HEK293 (cell line): ENCODE results near the gene TNFAIP8.

Experiments
- CTCF ChIA-PET: fragments of 350-600 bp; formaldehyde crosslinking; extraction: SDS; loops from one replicate; lab custom pipeline; 2021; ENCODE audit warnings: antibody characterized with exemption; lab: Yijun Ruan, JAX
- POLR2A ChIA-PET: fragments of 300-600 bp; formaldehyde crosslinking; extraction: SDS; loops from one replicate; lab custom pipeline; 2020; ENCODE audit warnings: antibody characterized with exemption, inconsistent platforms; lab: Yijun Ruan, JAX
- H3K27ac ChIP-seq: fragments of 200-500 bp; sonication (Bioruptor generic); 2 replicates; pipeline ENCODE4 v1.5.1; 2014; ENCODE audit warnings: low read depth, low read length, control low read depth, inconsistent platforms; ENCODE audit errors: extremely low read depth
- H3K36me3 ChIP-seq, 2 experiments: fragments of 200-500 bp in 1 of 2; sonication (Bioruptor generic) in 1 of 2; 1 replicate in 1 of 2; 2 replicates in 1 of 2; pipeline ENCODE4 v1.5.1; 2014 to 2017; ENCODE audit warnings: inconsistent platforms in 2 of 2, low read length in 2 of 2; ENCODE audit not compliant: control insufficient read depth in 2 of 2, insufficient read depth in 1 of 2
- H3K4me1 ChIP-seq: fragments of 200-500 bp; sonication (Bioruptor generic); 2 replicates; pipeline ENCODE4 v1.5.1; 2014; ENCODE audit warnings: mild to moderate bottlenecking, low read length, inconsistent platforms; ENCODE audit not compliant: control insufficient read depth, insufficient read depth
- H3K4me3 ChIP-seq: 2 replicates; pipeline ENCODE4 v1.5.1; 2011; ENCODE audit warnings: low read depth, mild to moderate bottlenecking, control low read depth, low read length, moderate library complexity
- H3K9me3 ChIP-seq: fragments of 200-500 bp; sonication (Bioruptor generic); 2 replicates; pipeline ENCODE4 v1.5.1; 2014; ENCODE audit warnings: low read depth, low read length, inconsistent platforms; ENCODE audit not compliant: control insufficient read depth, insufficient read depth
- EGR2 ChIP-seq: fragments of 450-650 bp; formaldehyde crosslinking; IDR thresholded peaks from 2 replicates; pipeline ENCODE4 v1.5.1; 2016; ENCODE audit warnings: low read depth, missing biosample characterization, missing genetic modification characterization
- GLIS2 ChIP-seq: fragments of 450-650 bp; formaldehyde crosslinking; IDR thresholded peaks from 2 replicates; pipeline ENCODE4 v1.5.1; 2016; ENCODE audit warnings: missing biosample characterization, missing genetic modification characterization
- KLF16 ChIP-seq: fragments of 450-650 bp; formaldehyde crosslinking; IDR thresholded peaks from 2 replicates; pipeline ENCODE4 v1.5.1; 2017; ENCODE audit warnings: missing biosample characterization, missing genetic modification characterization
- KLF17 ChIP-seq: fragments of 450-650 bp; formaldehyde crosslinking; IDR thresholded peaks from 2 replicates; pipeline ENCODE4 v1.5.1; 2016; ENCODE audit warnings: missing biosample characterization, missing genetic modification characterization
- SCRT1 ChIP-seq: fragments of 450-650 bp; formaldehyde crosslinking; IDR thresholded peaks from 2 replicates; pipeline ENCODE4 v1.5.1; 2016; ENCODE audit warnings: missing biosample characterization, missing genetic modification characterization, borderline replicate concordance
- SCRT2 ChIP-seq: fragments of 450-650 bp; formaldehyde crosslinking; IDR thresholded peaks from 2 replicates; pipeline ENCODE4 v1.5.1; 2016; ENCODE audit warnings: missing biosample characterization, missing genetic modification characterization
- ZNF114 ChIP-seq: fragments of 450-650 bp; formaldehyde crosslinking; IDR thresholded peaks from 2 replicates; pipeline ENCODE4 v1.5.0; 2017; ENCODE audit warnings: missing biosample characterization, missing genetic modification characterization
- ZNF223 ChIP-seq: fragments of 450-650 bp; formaldehyde crosslinking; IDR thresholded peaks from 2 replicates; pipeline ENCODE4 v1.5.1; 2016; ENCODE audit warnings: missing biosample characterization, missing genetic modification characterization
- ZNF341 ChIP-seq: fragments of 450-650 bp; formaldehyde crosslinking; IDR thresholded peaks from 2 replicates; pipeline ENCODE4; 2016; ENCODE audit warnings: low read depth, missing biosample characterization, missing genetic modification characterization
- ZNF398 ChIP-seq: fragments of 450-650 bp; formaldehyde crosslinking; IDR thresholded peaks from 2 replicates; pipeline ENCODE4 v1.5.1; 2017; ENCODE audit warnings: missing biosample characterization, missing genetic modification characterization
- ZNF521 ChIP-seq: fragments of 450-650 bp; formaldehyde crosslinking; IDR thresholded peaks from 2 replicates; pipeline ENCODE4 v1.5.1; 2017; ENCODE audit warnings: missing biosample characterization, mild to moderate bottlenecking, missing genetic modification characterization
- ZNF621 ChIP-seq: fragments of 450-650 bp; formaldehyde crosslinking; IDR thresholded peaks from 2 replicates; pipeline ENCODE4 v1.5.1; 2017; ENCODE audit warnings: missing biosample characterization, missing genetic modification characterization
- ZNF768 ChIP-seq: fragments of 450-650 bp; formaldehyde crosslinking; IDR thresholded peaks from 2 replicates; pipeline ENCODE4 v1.5.1; 2018; ENCODE audit warnings: missing biosample characterization, mild to moderate bottlenecking, missing genetic modification characterization
- ZNF785 ChIP-seq: fragments of 450-650 bp; formaldehyde crosslinking; IDR thresholded peaks from 2 replicates; pipeline ENCODE4 v1.5.1; 2016; ENCODE audit warnings: missing biosample characterization, missing genetic modification characterization
- ZNF837 ChIP-seq: fragments of 450-650 bp; formaldehyde crosslinking; IDR thresholded peaks from 2 replicates; pipeline ENCODE4 v1.5.1; 2016; ENCODE audit warnings: missing biosample characterization, missing genetic modification characterization
- TF ChIP-seq, protein P1 (sequence below): fragments of 450-650 bp; formaldehyde crosslinking; IDR thresholded peaks from 2 replicates; pipeline ENCODE4 v1.5.1; 2017; ENCODE audit warnings: missing biosample characterization, missing genetic modification characterization
- TF ChIP-seq, protein P2 (sequence below): fragments of 450-650 bp; formaldehyde crosslinking; conservative IDR thresholded peaks from 2 replicates; pipeline ENCODE4 v1.5.1; 2016; ENCODE audit warnings: low read depth, missing biosample characterization, missing genetic modification characterization
- TF ChIP-seq, protein P3 (sequence below): fragments of 450-650 bp; formaldehyde crosslinking; IDR thresholded peaks from 2 replicates; pipeline ENCODE4 v1.5.1; 2017; ENCODE audit warnings: missing biosample characterization, missing genetic modification characterization

Gene TNFAIP8

DNA sequence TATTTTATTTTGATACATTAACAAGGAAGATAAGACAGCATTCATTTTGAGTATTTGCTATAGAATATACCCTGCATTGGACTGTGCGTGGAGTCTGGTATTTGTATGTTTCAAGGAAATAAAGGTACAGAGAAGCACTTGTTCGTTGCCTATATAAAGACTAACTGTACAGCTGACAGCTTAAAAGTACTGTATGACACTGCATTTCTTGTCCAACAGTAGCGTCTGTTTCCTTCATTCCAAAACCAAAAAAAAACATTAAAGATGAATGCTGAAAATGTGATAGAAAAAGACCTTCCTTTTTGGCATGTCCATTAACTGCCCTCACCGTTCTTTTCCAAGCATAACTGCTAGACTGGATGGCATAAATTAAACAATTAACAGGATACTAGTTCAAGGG is 15.3 kb downstream of the TNFAIP8 start:
- POLR2A ChIA-PET: no interaction called here
- H3K4me1 ChIP-seq: peaks cover 3% of the 10 kb centered on the region
- no peak overlapping the region for H3K27ac ChIP-seq
- H3K9me3 ChIP-seq: no peaks in the 10 kb centered on the region
- H3K36me3 ChIP-seq: no peaks in the 10 kb centered on the region
- CTCF ChIA-PET: interaction anchor here (1.0 kb wide), 1 partner anchor 8 kb away, joined by 3 read pairs; no protein-coding TSS in a partner anchor
- H3K4me3 ChIP-seq: no peak overlapping the region
- TF ChIP-seq ZNF341 (tag by site-specific recombination) (no peak), ZNF223 (tag by site-specific recombination) (no peak), ZNF837 (no peak), KLF16 (tag by site-specific recombination) (no peak), EGR2 (tag by site-specific recombination) (no peak), ZNF398 (tag by site-specific recombination) (no peak), ZNF621 (tag by site-specific recombination) (no peak), ZNF768 (tag by site-specific recombination) (no peak), ZNF785 (no peak)
- TF ChIP-seq, protein P1, sequence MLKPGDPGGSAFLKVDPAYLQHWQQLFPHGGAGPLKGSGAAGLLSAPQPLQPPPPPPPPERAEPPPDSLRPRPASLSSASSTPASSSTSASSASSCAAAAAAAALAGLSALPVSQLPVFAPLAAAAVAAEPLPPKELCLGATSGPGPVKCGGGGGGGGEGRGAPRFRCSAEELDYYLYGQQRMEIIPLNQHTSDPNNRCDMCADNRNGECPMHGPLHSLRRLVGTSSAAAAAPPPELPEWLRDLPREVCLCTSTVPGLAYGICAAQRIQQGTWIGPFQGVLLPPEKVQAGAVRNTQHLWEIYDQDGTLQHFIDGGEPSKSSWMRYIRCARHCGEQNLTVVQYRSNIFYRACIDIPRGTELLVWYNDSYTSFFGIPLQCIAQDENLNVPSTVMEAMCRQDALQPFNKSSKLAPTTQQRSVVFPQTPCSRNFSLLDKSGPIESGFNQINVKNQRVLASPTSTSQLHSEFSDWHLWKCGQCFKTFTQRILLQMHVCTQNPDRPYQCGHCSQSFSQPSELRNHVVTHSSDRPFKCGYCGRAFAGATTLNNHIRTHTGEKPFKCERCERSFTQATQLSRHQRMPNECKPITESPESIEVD (tag by site-specific recombination): no peak
- TF ChIP-seq, protein P2, sequence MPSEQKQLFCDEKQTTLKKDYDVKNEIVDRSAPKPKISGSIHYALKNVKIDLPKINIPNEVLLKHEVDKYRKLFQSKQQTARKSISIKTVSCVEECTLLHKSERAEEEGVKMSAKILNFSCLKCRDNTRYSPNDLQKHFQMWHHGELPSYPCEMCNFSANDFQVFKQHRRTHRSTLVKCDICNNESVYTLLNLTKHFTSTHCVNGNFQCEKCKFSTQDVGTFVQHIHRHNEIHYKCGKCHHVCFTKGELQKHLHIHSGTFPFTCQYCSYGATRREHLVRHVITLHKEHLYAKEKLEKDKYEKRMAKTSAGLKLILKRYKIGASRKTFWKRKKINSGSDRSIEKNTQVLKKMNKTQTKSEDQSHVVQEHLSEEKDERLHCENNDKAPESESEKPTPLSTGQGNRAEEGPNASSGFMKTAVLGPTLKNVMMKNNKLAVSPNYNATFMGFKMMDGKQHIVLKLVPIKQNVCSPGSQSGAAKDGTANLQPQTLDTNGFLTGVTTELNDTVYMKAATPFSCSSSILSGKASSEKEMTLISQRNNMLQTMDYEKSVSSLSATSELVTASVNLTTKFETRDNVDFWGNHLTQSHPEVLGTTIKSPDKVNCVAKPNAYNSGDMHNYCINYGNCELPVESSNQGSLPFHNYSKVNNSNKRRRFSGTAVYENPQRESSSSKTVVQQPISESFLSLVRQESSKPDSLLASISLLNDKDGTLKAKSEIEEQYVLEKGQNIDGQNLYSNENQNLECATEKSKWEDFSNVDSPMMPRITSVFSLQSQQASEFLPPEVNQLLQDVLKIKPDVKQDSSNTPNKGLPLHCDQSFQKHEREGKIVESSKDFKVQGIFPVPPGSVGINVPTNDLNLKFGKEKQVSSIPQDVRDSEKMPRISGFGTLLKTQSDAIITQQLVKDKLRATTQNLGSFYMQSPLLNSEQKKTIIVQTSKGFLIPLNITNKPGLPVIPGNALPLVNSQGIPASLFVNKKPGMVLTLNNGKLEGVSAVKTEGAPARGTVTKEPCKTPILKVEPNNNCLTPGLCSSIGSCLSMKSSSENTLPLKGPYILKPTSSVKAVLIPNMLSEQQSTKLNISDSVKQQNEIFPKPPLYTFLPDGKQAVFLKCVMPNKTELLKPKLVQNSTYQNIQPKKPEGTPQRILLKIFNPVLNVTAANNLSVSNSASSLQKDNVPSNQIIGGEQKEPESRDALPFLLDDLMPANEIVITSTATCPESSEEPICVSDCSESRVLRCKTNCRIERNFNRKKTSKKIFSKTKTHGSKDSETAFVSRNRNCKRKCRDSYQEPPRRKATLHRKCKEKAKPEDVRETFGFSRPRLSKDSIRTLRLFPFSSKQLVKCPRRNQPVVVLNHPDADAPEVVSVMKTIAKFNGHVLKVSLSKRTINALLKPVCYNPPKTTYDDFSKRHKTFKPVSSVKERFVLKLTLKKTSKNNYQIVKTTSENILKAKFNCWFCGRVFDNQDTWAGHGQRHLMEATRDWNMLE: no peak
- TF ChIP-seq, protein P3, sequence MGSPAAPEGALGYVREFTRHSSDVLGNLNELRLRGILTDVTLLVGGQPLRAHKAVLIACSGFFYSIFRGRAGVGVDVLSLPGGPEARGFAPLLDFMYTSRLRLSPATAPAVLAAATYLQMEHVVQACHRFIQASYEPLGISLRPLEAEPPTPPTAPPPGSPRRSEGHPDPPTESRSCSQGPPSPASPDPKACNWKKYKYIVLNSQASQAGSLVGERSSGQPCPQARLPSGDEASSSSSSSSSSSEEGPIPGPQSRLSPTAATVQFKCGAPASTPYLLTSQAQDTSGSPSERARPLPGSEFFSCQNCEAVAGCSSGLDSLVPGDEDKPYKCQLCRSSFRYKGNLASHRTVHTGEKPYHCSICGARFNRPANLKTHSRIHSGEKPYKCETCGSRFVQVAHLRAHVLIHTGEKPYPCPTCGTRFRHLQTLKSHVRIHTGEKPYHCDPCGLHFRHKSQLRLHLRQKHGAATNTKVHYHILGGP (tag by site-specific recombination): no peak

GRCh38 chr5:119373449-119373858 is 17.6 kb downstream of the TNFAIP8 start:
- H3K4me3 ChIP-seq: no peak overlapping the region
- CTCF ChIA-PET: interaction anchor here (1.6 kb wide), 1 partner anchor 39 kb away, joined by 12 read pairs; no protein-coding TSS in a partner anchor
- no peak overlapping the region for H3K27ac ChIP-seq
- H3K4me1 ChIP-seq: peaks cover 3% of the 10 kb centered on the region
- no peaks in the 10 kb centered on the region for H3K36me3 ChIP-seq
- TF ChIP-seq KLF17 (tag by site-specific recombination): no peak
- peak; percentile 53; the same call in 1 of the 2 replicates for TF ChIP-seq SCRT1 (tag by site-specific recombination)
- TF ChIP-seq SCRT2: peak; percentile 70
- no peak for TF ChIP-seq ZNF114
- no peak for TF ChIP-seq ZNF521 (tag by site-specific recombination)
- no peak for TF ChIP-seq GLIS2 (tag by site-specific recombination)
- POLR2A ChIA-PET: no interaction called here
- H3K9me3 ChIP-seq: no peaks in the 10 kb centered on the region
